GM11168 (cell line): ENCODE measurements around the gene ADIPOR2.

Experiments
- in situ Hi-C: fragments of 300-500 bp; cut with MboI; formaldehyde crosslinking; loops from one replicate; pipeline ENCODE4 v1.12.0; 2022; ENCODE audit warnings: low sequenced_read_pairs; ENCODE audit not compliant: unreplicated experiment

The ADIPOR2 gene

DNA sequence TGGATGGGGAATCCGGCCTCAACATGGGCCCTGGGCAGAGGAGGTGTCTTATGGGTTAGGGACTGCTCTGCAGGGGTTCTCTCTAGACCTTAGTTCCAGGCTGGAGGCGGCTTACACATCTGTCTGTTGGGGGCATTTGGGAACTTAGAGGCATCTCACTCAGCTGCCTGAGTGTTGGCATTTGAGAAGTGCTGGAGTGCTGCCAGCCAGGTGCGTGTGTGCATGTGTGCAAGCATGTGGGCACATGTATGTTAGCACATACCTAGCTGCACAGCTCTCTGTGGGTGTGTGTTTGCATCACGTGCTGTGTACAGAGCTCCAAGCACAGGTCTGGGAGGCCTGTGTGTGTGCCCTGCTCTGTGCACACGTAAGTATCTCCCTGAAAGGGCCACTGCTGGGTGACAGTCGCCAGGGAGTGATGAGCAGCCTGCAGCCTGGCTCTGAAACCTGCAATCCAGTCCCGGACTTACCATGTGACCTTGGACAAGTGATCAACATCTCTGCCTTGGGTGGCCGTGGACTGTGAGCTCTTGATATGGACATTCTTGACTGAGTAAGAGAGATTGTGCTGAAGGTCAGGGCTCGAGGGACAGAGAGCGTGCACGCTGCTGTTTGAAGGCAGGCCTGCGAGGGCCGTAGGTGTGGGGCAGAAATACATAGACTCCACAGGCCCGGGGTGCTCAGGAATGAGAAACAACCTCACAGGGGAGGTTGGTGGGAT, 134.7 kb downstream of the ADIPOR2 start:
- in situ Hi-C loops = no loop called here

DNA sequence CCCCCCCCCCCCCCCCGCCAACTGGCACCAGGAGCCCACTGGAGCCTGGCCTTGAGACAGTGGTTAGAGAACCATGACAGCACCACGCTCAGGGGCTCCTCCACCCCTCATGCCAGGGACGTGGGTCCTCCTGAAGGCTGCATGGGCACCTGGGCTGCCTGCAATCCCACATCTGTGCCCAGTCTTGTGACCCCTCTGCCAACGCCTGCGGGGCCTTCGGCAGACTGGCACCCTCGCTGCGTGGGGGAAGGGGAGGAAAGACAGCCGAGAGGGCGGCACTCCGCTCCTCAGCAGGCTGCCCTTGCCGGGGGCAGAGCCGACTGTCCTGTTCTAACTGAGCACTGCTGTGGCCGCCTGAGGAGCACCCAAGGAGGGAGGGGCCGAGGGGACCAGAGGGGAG, 135.5 kb downstream of the ADIPOR2 start:
- in situ Hi-C loops = no loop called here

DNA sequence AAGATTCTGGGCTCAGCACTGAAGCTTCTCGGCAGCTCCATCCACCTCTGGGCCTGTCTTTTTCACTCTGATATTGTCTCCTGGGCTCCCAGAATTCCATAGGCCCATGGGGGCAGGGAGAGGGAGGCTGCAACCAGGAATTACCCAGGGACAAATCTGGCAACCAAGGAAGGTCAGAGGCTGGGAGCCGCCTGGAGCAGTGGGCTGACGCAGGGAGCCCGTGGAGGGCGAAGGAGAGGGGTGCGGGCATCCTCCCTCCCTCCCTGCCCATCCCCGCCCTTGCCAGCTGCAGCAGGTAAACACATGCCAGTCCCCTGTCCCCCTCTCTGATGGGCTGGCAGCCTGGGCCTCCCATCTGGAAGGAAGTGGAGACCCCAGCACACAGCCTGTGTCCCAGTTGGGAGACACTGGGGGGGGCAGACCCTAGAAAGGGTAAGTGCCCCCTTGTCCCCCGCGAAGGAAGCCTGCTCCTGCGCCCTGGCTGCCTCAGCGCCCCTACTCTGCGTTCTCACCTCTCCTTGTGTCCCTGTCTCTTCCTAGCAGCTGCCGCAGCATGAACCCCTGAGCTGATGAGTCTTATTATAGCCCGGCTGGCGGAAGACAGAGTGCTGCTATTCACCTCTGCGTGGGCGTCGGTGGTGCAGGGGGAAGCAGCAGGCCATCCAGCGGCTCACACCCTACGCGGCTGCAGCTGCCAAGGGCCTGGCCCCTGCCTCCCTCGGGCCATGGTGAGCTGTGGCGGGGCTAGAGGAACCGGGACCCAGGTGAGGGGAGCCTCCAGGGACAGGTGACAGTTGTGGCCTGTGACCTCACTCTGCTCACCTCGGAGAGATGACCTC, 136.2 kb downstream of the ADIPOR2 start:
- in situ Hi-C loops = no loop called here

DNA sequence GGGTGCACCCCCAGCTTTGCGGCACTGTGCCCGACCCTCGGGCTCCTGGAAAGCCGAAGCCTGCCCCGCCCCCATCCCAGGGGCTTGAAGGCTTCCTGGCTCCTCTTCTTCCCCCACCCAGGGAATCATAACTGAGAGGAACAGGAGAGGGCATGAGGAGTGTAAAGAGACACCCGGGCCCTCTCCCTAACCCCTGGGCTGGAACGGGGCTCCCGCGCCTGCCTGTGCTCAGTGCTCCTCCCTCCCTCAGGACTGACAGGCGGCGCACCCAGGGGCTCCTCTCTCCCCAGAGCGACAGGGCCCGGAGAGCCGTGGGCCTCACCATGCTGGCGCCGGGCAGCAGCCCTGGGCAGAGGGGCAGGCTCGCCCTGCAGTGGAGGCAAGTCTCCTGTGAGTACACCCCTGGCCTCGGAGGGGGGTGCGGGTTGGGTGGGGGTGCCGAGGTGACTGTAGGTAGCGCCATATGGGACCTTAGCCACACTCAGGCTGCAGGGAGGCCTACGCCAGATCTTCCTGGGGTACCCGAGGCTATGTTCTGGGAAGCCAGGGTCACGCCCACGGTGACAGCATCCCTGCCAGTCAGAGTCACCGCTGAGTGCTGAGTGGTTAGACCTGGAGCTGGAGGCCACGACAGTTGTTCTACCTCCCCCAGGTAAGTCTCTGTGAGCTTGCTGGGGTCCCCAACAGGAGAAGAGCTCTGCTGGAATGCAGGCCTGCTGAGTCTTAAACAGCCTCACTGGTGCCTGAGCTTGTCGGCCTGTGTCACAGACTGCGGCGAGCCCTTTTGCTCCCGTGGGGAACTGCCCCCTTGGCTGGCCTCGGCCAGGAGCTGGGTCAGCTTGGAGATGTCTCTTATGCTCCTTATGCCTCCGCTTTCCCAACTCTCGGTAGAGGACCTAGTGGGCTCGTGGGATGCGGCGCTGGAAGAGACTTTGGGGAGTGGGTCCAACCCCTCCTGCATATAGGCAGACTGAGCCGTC, 137.2 kb downstream of the ADIPOR2 start:
- in situ Hi-C loops = no loop called here

DNA sequence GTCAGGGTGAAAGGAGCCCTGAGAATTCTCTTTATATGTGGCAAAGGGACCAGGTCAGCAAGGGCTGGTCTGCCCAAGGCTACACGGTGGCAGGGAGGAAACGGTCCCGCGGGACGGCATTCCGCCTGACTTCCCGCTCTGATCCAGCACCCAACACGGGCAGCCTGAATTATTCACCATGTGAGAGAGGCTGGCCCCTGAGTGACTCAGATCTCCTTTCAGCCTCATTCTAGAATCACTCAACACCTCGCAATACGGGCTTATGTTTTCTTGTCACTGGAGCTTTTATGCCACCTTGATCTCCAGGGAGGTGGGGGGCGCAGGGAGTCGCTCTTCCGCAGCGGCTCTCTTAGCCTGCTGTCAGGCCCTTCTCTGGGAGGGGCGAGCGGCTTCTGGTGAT, 138.0 kb downstream of the ADIPOR2 start:
- in situ Hi-C loops = no loop called here

DNA sequence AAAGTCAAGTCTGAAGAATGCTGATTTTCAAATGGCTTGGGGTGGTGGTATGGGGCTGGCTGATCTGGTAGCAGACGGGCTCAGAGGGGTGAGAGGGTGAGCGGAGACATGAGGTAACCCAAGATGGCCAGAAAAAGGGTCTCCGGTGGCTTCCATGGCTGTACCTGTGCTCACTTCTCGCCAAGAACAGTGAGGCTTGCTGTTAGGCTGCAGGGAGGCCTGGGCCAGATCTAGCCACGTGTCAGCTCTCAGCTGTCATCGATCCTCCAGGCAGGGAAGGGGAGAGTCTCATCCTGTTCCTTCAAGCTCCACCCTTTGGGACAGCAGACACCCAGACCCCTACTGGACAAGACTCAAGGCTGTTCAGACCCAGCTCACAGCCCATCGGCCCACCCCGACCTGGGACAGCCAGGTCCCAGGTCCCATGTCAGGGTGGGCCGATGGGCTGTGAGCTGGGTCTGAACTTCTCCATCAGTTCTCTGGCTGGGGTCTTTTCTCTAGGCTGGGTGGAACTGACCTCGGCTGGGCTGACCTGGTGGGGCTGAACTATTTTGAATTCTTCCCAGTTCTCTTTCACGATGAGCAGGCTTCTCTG, 138.5 kb downstream of the ADIPOR2 start:
- in situ Hi-C loops = no loop called here

DNA sequence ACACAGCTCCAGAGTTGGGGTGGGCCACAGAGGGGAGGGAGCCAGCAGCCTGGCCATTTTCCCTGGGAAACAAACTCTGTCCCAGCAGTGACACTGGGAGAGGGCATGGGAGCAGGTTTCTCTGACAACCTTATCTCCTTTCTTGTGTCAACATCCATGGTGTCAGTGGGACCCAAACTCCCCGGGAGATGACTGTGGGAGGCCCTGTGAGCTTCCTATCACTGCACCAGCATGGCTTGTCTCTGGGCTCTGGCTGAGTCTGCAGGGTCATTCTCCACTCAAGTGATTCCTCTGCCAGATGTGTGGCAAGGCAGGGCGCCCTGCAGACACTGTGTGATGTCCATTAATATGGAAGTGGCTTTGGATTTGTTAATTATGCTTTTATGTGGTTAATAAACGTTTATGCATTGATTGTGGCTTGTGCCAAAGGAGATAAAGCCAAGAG, 139.6 kb downstream of the ADIPOR2 start:
- in situ Hi-C loops = no loop called here

DNA sequence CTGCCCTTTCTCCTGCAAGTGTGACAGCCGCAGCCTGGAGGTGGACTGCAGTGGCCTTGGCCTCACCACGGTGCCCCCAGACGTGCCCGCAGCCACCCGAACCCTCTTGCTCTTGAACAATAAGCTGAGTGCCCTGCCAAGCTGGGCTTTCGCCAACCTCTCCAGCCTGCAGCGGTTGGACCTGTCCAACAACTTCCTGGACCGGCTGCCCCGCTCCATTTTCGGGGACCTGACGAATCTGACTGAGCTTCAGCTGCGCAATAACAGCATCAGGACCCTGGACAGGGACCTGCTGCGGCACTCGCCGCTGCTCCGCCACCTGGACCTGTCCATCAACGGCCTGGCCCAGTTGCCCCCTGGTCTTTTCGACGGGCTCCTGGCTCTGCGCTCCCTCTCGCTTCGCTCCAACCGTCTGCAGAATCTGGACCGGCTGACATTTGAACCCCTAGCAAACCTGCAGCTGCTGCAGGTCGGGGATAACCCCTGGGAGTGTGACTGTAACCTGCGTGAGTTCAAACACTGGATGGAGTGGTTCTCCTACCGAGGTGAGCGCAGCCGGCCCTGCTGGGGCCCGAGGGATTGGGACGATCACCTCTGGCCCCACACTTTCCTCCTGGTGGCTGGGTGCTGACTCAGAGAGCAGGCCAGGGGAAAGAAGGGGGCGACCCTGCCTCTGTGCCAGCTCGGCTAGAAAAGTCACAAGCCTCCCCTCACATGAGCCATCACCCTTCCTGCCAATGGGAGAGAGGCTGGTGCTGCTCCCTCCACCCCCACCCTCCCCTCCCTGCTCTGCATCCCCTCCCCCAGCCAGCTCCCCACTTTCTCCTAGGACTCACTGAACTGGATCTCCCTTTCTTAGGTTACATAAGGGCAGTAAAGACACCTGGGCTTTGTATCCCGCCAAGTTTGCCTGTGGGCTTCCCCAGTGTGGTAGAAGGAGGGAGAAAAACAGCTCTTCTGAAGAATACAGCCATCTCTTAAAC, 140.4 kb downstream of the ADIPOR2 start:
- in situ Hi-C loops = no loop called here

DNA sequence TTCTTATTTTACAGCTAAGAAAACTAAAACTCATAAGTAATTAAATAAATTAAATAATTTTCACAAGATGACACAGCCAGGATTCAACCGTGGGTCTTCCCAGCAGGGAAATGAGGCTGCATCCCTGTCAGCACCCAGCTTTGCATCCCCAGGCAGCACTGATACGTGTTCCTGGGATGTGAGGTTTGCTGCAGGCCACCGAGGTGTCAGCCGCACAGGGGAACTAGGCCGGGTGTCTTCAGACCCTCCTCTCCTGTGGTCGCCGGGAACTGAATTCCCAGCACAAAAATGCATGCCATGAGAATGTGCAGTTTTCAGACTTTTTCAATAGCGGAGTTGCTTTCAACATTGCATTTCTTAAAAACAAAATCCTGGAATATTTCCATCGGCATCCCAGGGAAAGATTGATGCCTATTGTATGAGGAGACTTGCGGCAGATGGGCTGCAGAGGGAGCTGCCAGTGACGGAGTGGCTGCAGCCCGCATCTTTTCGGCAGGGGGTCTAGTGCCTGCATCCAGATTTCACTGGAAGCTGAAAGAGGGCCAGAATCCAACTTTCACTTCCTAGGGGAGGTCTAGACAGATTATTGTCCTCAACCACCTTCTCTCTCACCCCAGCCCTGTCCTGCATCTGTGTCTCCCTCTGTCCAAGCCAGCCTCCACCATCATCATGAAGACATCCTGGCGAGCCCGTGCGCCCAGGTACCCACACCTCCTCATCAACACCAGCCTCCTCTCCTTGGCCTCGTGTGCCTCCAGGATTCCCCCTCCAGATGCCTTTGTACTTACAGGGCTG, 142.1 kb downstream of the ADIPOR2 start:
- in situ Hi-C loops = no loop called here

DNA sequence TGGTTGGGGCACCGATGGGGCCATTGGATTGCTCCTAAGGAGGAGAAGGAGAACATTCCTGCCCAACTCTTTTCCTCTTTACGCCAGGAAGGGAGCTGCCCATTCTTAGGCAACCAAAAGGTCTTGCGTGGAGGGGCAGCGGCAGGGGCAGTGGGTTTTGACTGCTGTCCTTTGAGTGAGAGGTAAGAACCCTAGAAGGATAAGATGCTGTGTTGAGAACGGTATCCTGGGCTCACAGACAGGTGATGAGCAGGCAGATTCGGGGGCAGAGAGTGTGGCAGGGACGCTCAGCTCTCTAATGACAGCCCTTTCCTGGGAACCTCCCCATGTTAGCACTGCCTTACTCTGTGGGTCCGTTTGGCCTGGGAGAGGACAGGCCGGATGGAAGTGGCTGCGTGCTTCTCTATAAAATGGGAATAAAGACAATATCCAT, 142.7 kb downstream of the ADIPOR2 start:
- in situ Hi-C loops = no loop called here

DNA sequence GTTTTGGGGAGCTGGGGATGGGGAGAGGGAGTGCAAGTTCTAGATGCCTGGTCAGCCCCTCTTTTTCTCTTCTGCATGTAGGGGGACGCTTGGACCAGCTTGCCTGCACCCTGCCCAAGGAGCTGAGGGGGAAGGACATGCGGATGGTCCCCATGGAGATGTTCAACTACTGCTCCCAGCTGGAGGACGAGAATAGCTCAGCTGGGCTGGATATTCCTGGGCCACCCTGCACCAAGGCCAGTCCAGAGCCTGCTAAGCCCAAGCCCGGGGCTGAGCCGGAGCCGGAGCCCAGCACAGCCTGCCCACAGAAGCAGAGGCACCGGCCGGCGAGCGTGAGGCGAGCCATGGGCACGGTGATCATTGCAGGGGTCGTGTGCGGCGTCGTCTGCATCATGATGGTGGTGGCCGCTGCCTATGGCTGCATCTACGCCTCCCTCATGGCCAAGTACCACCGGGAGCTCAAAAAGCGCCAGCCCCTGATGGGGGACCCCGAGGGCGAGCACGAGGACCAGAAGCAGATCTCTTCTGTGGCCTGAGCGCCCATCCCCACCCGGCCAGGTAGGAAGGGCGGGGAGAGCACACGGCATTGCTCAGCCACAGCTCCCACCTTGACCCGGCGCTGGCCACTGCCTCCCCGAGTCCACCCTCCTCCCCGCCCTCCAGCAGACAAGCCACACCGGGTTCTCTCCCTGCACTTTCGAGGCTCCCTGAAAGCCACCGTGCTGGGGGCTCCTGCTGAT, 143.5 kb downstream of the ADIPOR2 start:
- in situ Hi-C loops = no loop called here

DNA sequence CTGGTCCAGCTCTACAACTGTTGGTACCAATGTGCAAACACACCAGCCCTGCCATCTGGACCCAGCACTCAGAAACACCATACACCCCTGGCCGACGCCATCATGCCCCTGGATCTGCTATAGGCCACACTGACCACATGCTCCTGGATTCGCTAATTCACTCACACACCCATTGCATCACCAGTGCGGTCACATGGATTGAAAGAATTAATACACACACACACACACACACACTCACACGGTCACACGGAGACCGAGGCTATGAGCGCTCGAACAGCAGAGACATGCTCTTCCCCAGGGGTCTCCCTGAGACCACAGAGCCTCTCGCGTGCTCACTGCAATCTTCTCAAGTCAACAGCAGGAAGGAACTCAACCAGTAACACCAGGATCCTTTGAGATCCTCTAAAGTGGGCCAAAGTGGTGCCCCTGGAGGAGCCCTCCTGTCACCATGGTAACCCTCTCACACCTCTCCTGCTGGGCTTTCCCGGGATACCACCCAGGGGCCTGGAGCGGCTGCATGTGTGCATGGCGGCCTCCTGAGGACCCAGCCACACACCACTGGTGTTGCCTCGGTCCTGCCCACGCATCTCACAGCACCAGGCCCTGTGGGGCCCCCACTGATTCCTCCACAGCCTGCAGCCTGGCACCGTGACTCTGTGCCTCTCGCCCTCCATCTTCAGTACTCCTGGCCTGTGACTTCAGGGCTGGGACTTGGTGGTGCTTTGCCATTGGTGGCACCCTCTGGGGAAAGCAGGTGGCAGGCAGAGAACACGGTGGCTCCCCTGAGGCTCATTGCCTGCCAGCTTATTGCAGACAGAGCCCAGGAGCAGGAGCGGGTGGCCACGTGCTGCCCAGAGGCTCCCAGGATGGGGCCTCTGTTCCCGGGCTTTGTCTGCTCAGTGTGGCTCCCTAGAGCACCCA, 144.6 kb downstream of the ADIPOR2 start:
- in situ Hi-C loops = no loop called here

DNA sequence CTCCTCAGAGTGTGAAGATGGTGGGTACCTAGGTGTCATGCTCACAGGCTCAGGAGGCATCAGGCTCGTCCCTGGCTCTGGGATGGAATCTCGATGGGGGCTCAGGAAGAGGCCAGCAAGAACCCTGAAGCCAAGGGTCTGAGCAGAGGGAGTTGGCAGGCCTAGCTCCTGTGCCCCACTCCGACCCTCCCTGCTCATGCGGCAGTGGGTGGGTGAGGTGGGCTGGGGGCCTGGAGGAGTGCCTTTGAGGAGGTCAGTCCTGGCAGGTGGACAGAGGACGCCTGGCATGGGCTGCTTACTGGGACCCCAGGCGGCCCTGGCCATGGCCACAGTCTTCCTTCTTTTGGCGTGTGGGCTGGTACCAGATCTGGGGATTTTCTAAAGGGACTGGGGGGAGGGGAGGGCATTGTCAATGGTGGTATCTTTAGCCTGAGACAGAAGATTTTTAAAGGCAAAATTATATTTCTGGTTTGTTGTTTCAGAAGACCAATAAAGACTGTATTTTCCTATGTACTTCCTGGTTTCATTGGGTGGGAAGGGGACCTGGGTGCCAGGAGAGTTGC, 145.5 kb downstream of the ADIPOR2 start:
- in situ Hi-C loops = no loop called here

DNA sequence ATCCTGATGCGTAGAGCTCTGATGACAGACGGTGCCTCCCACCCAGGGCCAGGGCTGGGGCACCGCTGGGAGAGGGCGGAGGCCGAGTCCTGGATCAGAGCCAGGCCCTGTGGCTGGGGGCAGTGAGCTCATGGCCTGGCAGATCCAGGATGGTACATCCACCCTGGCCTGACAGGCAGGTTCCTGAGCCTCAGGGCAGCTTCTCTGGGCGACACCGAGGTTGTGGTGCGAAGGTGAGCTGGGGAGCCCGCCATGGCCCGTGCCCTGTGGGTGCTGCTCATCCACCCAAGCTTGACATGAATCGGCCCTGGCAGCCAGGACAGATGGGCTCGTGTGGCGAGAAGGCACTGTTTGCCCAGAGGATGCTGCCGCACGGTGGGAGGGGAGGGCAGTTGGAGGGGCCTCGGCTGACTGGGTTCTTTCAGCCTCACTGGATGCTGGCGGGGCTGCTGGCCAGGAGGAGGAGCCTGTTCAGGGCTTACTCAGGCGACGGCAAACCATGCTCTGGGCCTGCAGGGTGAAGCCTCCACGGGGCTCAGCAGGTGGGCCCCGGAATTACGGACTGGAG, 146.1 kb downstream of the ADIPOR2 start:
- in situ Hi-C loops = no loop called here

DNA sequence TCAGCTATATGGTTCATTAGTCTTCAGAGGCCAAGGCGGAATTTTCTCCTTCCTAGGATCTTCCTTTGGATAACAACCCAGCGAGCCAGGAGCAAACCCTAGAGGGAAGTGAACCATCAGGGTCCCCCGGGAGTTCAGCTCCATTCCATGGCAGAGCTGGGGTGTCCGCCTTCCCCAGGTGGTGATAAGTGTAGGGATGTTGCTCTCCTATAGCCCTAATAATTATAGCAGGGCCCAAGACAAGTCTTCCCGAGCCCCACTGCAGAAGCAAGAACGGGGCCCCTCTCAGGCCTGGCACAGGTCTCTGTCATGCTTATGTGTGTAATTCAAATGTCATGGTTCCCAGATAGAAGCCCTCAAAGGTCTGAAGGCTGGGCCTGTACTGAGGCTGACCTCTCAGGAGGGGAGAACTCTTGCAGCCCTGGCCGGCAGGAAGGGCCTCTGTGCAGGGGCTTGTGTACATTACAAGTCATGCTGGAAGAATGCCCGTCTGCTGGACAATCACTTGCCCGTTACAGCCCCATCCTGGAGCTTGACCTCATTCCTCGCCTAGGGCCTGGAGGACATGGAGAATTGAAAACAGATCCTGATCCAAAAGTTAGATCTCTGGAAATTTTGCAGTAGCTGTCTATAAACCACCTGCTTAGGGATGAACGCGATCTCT, 146.8 kb downstream of the ADIPOR2 start:
- in situ Hi-C loops = no loop called here
